ENCODE measurements around the gene ZNF850.
A peak's percentile ranks its signal among the peaks of the same experiment; 100 is the strongest.
"Not testable (repeated sequence)": the region's sequence is repeated elsewhere in the genome, so short reads cannot be mapped to it uniquely, and the experiment has no call there.

The ZNF850 gene

GRCh38 chr19:36772311-36773222, at the start of gene ZNF850:
ZNF850 (minus strand) TSS chr19:36772807; CDS start chr19:36762606, 10,201 bp downstream.
- DNase-seq, result peak; percentile 39

GRCh38 chr19:36821758-36822157, 49.2 kb upstream of the ZNF850 start:
- DNase-seq, result no peak

- DNase-seq, result no peak
Observed at GRCh38 chr19:36819130-36819630, 46.6 kb upstream of the ZNF850 start.

- DNase-seq, result no peak
Observed at GRCh38 chr19:36807029-36807428, 34.4 kb upstream of the ZNF850 start.

GRCh38 chr19:36805364-36805763, 32.8 kb upstream of the ZNF850 start:
- DNase-seq, result no peak

GRCh38 chr19:36797786-36798108, 25.1 kb upstream of the ZNF850 start:
- no peak for DNase-seq

GRCh38 chr19:36796714-36796992, 24.0 kb upstream of the ZNF850 start:
- DNase-seq, result no peak

- not testable (repeated sequence) for DNase-seq
Observed at GRCh38 chr19:36791420-36792141, 19.0 kb upstream of the ZNF850 start.

GRCh38 chr19:36775768-36776167, 3.2 kb upstream of the ZNF850 start:
- no peak for DNase-seq

- no peak for DNase-seq
Observed at GRCh38 chr19:36773223-36773579, 594 bp upstream of the ZNF850 start.

- DNase-seq, result no peak
Observed at GRCh38 chr19:36771261-36772231, 1.1 kb downstream of the ZNF850 start.

- no peak for DNase-seq
Observed at GRCh38 chr19:36750066-36750691, 22.4 kb downstream of the ZNF850 start.

GRCh38 chr19:36749613-36750012, 23.0 kb downstream of the ZNF850 start:
- not testable (repeated sequence) for DNase-seq

- DNase-seq, result no peak
Observed at GRCh38 chr19:36748431-36749275, 24.0 kb downstream of the ZNF850 start.

GRCh38 chr19:36747750-36748149, 24.9 kb downstream of the ZNF850 start:
- DNase-seq, result no peak

GRCh38 chr19:36745870-36746269, 26.7 kb downstream of the ZNF850 start:
- no peak for DNase-seq

GRCh38 chr19:36736166-36736565, 36.4 kb downstream of the ZNF850 start:
- DNase-seq, result not testable (repeated sequence)

GRCh38 chr19:36719687-36720556, 52.7 kb downstream of the ZNF850 start:
- no peak for DNase-seq

GRCh38 chr19:36709423-36709822, 63.2 kb downstream of the ZNF850 start:
- DNase-seq, result no peak

GRCh38 chr19:36707134-36707533, 65.5 kb downstream of the ZNF850 start:
- DNase-seq, result no peak

- no peak for DNase-seq
Observed at GRCh38 chr19:36688058-36688457, 84.5 kb downstream of the ZNF850 start.

Measured in SIG-M5 (cell line).